IMR-90 (cell line): ENCODE data around the gene FBXL13.
A peak's percentile ranks its signal among the peaks of the same experiment; 100 is the strongest.

ENCODE experiments used
- CEBPB ChIP-seq: IDR thresholded peaks from 2 replicates; pipeline ENCODE4 v1.6.1; 2012; ENCODE audit warnings: low read depth, low read length, improper control_type of control experiment
- CHD1 ChIP-seq: IDR thresholded peaks from 2 replicates; pipeline ENCODE4 v1.6.1; 2012; ENCODE audit warnings: low read depth, low read length, improper control_type of control experiment
- CTCF ChIP-seq: conservative IDR thresholded peaks from 2 replicates; pipeline ENCODE4 v1.5.1; 2012; ENCODE audit warnings: mild to moderate bottlenecking, low read depth, low read length, improper control_type of control experiment
- ELK1 ChIP-seq: fragments of 150-350 bp; IDR thresholded peaks from 2 replicates; pipeline ENCODE4 v1.6.1; 2016; ENCODE audit warnings: low read depth, mild to moderate bottlenecking, low read length, moderate library complexity, borderline replicate concordance
- POLR2A ChIP-seq: IDR thresholded peaks from 2 replicates; pipeline ENCODE4 v1.6.1; 2012; ENCODE audit warnings: mild to moderate bottlenecking, low read depth, low read length
- RAD21 ChIP-seq: IDR thresholded peaks from 2 replicates; pipeline ENCODE4 v1.6.1; 2012; ENCODE audit warnings: low read length, improper control_type of control experiment
- RCOR1 ChIP-seq: IDR thresholded peaks from 2 replicates; pipeline ENCODE4 v1.6.1; 2012; ENCODE audit warnings: mild to moderate bottlenecking, low read length, improper control_type of control experiment; ENCODE audit not compliant: insufficient replicate concordance
- USF2 ChIP-seq: fragments of 150-350 bp; IDR thresholded peaks from 2 replicates; pipeline ENCODE4 v1.6.1; 2017; ENCODE audit warnings: mild to moderate bottlenecking, antibody characterized with exemption, low read length, low read depth

- TF ChIP-seq USF2 (no peak), CEBPB (peak; percentile 72), CTCF (no peak), ELK1 (no peak), CHD1 (no peak), POLR2A (no peak), RCOR1 (no peak), RAD21 (no peak)
Observed at GRCh38 chr7:102828286-102828685, 246.3 kb downstream of the FBXL13 start.
